GM19043 (cell line): ENCODE results near the gene NCAN.

Source experiments
- ATAC-seq: cut with Tn5 transposase; IDR thresholded peaks from one replicate; pipeline ENCODE4 v1.9.1; 2021; ENCODE audit warnings: low read depth; ENCODE audit not compliant: unreplicated experiment

The NCAN gene

GRCh38 chr19:19279062-19279612 lies 67.4 kb downstream of the NCAN start:
- no peak for ATAC-seq

- no peak for ATAC-seq
These were observed 68.1 kb downstream of the NCAN start for GRCh38 chr19:19279853-19280252.

GRCh38 chr19:19280561-19280960 lies 68.8 kb downstream of the NCAN start:
- ATAC-seq, result no peak

- no peak for ATAC-seq
These were observed 73.9 kb downstream of the NCAN start for GRCh38 chr19:19285686-19286085.

GRCh38 chr19:19292607-19293006 lies 80.8 kb downstream of the NCAN start:
- no peak for ATAC-seq

- ATAC-seq, result no peak
These were observed 83.2 kb downstream of the NCAN start for GRCh38 chr19:19294914-19295313.

- ATAC-seq, result no peak
These were observed 85.4 kb downstream of the NCAN start for GRCh38 chr19:19296953-19297689.

- no peak for ATAC-seq
These were observed 86.0 kb downstream of the NCAN start for GRCh38 chr19:19297759-19298158.

- ATAC-seq, result no peak
These were observed 88.9 kb downstream of the NCAN start for GRCh38 chr19:19300613-19301012.
